ENCODE results near the gene CTNND2.

CTNND2 gene

DNA sequence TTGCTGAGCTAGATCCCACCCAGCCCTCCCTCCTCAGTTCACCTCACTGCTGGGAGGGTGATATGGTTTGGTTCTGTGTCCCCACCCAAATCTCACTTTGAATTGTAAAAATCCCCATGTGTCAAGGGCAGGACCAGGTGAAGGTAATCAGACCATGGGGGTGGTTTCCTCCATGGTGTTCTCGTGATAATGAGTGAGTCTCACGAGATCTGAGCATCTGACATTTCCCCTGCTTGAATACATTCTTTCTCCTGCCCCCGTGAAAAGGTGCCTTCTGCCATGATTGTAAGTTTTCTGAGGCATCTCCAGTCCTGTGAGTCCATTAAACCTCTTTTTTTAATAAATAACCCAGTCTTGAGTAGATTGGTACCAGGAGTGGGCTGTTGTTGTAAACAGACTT, 673.4 kb downstream of the CTNND2 start:
- TF ChIP-seq, protein P1, sequence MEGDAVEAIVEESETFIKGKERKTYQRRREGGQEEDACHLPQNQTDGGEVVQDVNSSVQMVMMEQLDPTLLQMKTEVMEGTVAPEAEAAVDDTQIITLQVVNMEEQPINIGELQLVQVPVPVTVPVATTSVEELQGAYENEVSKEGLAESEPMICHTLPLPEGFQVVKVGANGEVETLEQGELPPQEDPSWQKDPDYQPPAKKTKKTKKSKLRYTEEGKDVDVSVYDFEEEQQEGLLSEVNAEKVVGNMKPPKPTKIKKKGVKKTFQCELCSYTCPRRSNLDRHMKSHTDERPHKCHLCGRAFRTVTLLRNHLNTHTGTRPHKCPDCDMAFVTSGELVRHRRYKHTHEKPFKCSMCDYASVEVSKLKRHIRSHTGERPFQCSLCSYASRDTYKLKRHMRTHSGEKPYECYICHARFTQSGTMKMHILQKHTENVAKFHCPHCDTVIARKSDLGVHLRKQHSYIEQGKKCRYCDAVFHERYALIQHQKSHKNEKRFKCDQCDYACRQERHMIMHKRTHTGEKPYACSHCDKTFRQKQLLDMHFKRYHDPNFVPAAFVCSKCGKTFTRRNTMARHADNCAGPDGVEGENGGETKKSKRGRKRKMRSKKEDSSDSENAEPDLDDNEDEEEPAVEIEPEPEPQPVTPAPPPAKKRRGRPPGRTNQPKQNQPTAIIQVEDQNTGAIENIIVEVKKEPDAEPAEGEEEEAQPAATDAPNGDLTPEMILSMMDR (conservative IDR thresholded peaks at IDR 0.05; ENCODE audit: low read depth, low read length), result no peak
- H3K4me3 ChIP-seq (ENCODE audit: low read length), result no peak overlapping the region
- no peak for DNase-seq (ENCODE audit: low read depth)

DNA sequence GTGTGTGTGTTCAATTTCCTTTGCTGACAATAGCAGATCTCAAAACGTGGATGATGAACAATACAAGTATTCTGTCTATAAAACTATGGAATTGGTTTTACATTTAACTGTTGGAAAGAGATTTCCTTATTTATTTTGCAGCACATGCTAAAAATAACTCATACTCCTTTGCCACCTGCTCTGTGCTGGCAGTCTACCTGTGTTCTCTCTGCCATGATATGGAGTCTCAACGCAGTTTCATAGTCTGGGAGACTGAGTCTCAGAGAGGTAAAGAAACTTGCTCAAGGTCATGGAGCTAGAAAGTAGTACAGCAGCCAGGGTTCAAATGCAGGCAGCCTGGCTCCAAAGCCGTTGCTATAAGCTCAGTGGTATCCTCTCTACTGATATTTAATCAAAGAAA, 677.2 kb downstream of the CTNND2 start:
- DNase-seq (ENCODE audit: low read depth), result no peak
- H3K4me3 ChIP-seq (ENCODE audit: low read length), result no peak overlapping the region
- TF ChIP-seq, protein P1 (conservative IDR thresholded peaks at IDR 0.05; ENCODE audit: low read depth, low read length), result no peak

DNA sequence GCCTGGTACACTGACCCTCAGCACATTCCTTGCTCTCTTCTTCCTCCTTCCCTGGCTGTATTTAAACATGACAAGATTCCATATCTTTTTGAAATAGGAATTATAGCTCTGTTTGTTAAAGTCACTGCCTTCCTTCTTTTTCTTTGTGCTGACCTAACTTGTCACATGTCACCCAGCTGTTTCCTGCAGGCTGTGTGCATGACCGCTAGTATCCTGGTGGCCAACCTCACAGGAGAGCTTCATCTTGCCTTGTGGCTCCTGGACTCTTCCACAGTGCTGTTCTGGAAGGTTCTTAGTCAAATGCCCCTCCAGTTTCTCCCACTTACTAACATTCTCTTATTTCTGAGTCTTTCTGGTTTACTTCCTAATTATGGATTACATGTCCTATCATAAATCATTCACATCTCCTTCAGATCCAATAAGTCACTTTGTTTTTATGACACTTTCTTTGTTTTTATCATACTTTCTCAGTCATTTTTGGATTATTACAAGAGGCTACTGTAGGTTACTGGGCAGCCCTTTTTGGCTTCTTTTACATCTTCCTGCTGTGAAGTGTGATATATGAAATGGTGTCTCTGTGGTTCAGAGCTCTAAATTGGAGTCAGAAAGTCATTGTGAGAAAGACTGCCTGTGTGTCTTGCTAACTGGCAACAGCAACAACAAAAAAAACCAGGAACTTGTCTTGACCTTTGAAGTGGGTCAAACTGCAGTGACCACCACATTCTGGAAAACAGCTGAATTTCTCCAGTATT, 679.6 kb downstream of the CTNND2 start:
- DNase-seq (ENCODE audit: low read depth), result no peak
- TF ChIP-seq, protein P1 (conservative IDR thresholded peaks at IDR 0.05; ENCODE audit: low read depth, low read length), result no peak
- no peak overlapping the region for H3K4me3 ChIP-seq (ENCODE audit: low read length)

DNA sequence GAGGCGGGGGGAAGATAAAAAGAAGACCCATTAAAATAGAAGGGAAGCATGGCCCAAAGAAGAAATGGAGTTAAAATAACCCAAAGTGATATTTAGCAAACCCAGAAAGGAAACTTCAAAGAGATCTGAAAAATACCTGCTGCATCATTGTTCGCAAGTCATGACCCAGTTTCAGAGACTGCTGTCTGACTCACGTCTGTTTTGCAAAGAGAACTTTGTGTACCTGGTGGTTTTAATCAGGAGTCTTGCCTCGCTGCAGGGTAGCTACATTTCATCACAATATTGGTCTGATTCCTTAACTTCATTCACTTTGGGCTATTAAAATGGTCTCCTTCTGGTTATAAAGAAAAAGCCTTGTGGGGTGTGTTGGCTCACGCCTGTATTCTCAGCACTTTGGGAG, 682.1 kb downstream of the CTNND2 start:
- DNase-seq (ENCODE audit: low read depth), result no peak
- no peak overlapping the region for H3K4me3 ChIP-seq (ENCODE audit: low read length)
- TF ChIP-seq, protein P1 (conservative IDR thresholded peaks at IDR 0.05; ENCODE audit: low read depth, low read length), result no peak

DNA sequence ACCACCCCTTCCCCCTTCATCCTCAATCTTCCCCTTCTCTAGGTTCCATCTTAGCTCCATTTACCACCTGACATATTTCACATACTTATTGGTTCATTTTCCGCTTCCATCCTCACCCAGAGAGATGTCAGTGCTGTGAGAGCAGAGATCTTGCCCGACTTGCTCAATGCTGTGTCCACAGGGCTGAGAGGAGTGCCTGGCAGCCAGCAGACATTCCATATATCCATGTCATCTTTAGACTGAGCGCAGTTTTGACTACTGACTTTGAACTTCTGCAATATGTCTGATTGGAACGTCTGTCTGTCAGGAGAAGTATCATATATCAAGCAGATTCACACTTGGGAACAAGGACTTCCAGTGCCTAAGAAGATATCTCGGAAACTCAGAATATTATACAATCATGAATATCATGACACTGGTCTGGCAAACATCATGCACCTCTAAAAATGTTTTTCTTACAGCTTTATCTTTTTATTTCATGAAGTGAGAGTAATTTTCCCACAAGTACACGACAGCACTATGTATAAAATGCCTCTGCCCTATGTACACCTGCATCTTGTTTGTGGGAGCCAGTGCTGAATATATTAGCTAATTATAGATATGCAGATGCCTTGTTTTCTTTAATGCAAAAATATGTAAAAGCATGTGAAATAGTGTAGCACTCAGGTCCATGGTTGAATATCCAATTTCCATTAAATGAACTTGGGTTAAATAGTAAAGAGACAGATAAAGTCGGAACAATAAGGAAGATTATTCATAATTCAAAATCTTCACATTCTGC, 689.2 kb downstream of the CTNND2 start:
- no peak for DNase-seq (ENCODE audit: low read depth)
- no peak overlapping the region for H3K4me3 ChIP-seq (ENCODE audit: low read length)
- TF ChIP-seq, protein P1 (conservative IDR thresholded peaks at IDR 0.05; ENCODE audit: low read depth, low read length), result no peak

DNA sequence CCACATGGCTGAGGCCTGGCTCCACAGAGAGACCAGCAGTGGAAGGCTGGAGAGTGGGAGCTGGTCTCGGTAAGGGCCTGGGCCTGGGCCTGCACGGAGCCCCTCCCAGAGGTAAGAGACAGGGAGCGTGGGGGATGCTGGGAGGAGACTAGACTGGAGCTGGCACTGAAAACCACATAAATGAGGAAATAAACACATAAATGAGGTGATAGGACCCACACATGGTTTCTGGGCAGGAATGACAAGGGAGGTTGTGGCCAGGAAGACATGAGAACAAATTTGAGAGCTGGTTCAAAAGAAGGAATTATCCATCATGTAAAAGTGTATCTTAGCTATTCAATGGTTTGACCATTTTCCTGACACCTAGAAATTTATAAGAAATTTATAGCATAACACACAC, 691.5 kb downstream of the CTNND2 start:
- no peak overlapping the region for H3K4me3 ChIP-seq (ENCODE audit: low read length)
- TF ChIP-seq, protein P1 (conservative IDR thresholded peaks at IDR 0.05; ENCODE audit: low read depth, low read length), result no peak
- no peak for DNase-seq (ENCODE audit: low read depth)

DNA sequence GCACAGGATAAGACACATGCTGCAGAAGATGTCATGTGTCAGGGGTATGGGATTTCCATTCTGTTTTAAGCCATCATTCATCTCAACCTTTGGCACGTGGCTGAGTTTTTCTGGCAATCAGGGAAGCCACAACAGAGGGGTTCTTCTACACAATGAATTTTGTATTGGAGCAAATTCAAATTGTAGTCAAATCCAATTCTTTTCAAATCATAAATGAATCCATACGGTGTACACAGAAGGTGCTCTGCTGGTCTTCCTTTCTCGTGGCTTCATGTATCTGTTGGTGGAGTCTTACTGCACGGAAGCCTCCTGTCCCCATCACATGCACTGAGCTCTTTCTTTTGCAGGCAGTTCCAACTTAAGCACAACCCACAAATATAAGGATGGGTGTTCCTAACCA, 706.5 kb downstream of the CTNND2 start:
- no peak overlapping the region for H3K4me3 ChIP-seq (ENCODE audit: low read length)
- TF ChIP-seq, protein P1 (conservative IDR thresholded peaks at IDR 0.05; ENCODE audit: low read depth, low read length), result no peak
- no peak for DNase-seq (ENCODE audit: low read depth)

Data from retinal pigment epithelial cell (primary cell).